Esophagus muscularis mucosa (tissue), 4 donors: ENCODE measurements around the gene GRM4. TPM values are rescaled to one million over a fixed set of nuclear protein-coding genes. Genes with fewer than 3 reads are reported as not detected.

Experiments used
- DNase-seq: peaks from one replicate; pipeline ENCODE4 v3.0.0-alpha.2; 2017; ENCODE audit errors: extremely low spot score
- H3K27ac ChIP-seq, 4 donors: fragments of 200-600 bp; sonication (generic); replicated peaks in 1 of 4; 1 replicate in 3 of 4; 2 replicates in 1 of 4; pipeline ENCODE4 v1.5.1; 2016 to 2019; ENCODE audit warnings: mild to moderate bottlenecking in 1 of 4
- H3K27me3 ChIP-seq, 4 donors: fragments of 200-600 bp; sonication (generic); one replicate each; pipeline versions ENCODE4 v1.5.1 to v1.6.0; 2016 to 2019
- H3K36me3 ChIP-seq, 4 donors: fragments of 200-600 bp; sonication (generic); one replicate each; pipeline ENCODE4 v1.5.1; 2016 to 2019
- H3K4me1 ChIP-seq, 4 donors: fragments of 200-600 bp; sonication (generic); one replicate each; pipeline ENCODE4 v1.5.1; 2016 to 2019
- H3K4me3 ChIP-seq, 4 donors: fragments of 200-600 bp; sonication (generic); 1 replicate in 2 of 4; 2 replicates in 2 of 4; pipeline ENCODE4 v1.5.1; 2016 to 2019; ENCODE audit warnings: mild to moderate bottlenecking in 4 of 4, moderate library complexity in 1 of 4
- H3K9me3 ChIP-seq, 4 donors: fragments of 200-600 bp; sonication (generic); 1 replicate in 3 of 4; 2 replicates in 1 of 4; pipeline ENCODE4 v1.5.1; 2016 to 2019
- EP300 ChIP-seq: sonication (generic); formaldehyde crosslinking; IDR thresholded peaks from one replicate; pipeline ENCODE4 v1.6.1; 2017; ENCODE audit warnings: antibody characterized with exemption
- POLR2A ChIP-seq: fragments of 450-650 bp; IDR thresholded peaks from one replicate; pipeline ENCODE4 v1.6.1; 2017; ENCODE audit warnings: antibody characterized with exemption, moderate library complexity, mild to moderate bottlenecking, low read depth
- POLR2AphosphoS5 ChIP-seq, 2 donors: sonication (generic); formaldehyde crosslinking; IDR thresholded peaks; one replicate each; pipeline ENCODE4 v1.6.1; 2017; ENCODE audit warnings: antibody characterized with exemption in 2 of 2
- WGBS: methylation state at CpG from one replicate; pipeline ENCODE4 v1.1.5; 2018; 5-methylcytosine and 5-hydroxymethylcytosine counted together
- intact Hi-C: fragments of 100-400 bp; cut with DNase I; formaldehyde crosslinking; loops from one replicate; pipeline ENCODE4 v1.15.1; 2023
- total RNA-seq, 4 donors: library from RNA; depleted of rRNA; stranded (reverse); fragments of >200 nt; gene quantifications; one replicate each; pipeline versions ENCODE4 v1.1.0 to v1.2.1, GENCODE V29; 2016
- TF ChIP-seq, protein P1 (sequence below), 3 experiments: fragments of 200-600 bp in 2 of 3; fragments of 450-650 bp in 1 of 3; sonication (generic) in 2 of 3; IDR thresholded peaks; one replicate each; pipeline ENCODE4 v1.5.1; 2017 to 2019; ENCODE audit warnings: antibody characterized with exemption in 3 of 3, mild to moderate bottlenecking in 2 of 3, moderate library complexity in 1 of 3

GRM4 gene
- total RNA-seq, 4 donors from 2014 or later, result not detected

- no peak for TF ChIP-seq EP300
- TF ChIP-seq POLR2A, result no peak
- TF ChIP-seq, protein P1, sequence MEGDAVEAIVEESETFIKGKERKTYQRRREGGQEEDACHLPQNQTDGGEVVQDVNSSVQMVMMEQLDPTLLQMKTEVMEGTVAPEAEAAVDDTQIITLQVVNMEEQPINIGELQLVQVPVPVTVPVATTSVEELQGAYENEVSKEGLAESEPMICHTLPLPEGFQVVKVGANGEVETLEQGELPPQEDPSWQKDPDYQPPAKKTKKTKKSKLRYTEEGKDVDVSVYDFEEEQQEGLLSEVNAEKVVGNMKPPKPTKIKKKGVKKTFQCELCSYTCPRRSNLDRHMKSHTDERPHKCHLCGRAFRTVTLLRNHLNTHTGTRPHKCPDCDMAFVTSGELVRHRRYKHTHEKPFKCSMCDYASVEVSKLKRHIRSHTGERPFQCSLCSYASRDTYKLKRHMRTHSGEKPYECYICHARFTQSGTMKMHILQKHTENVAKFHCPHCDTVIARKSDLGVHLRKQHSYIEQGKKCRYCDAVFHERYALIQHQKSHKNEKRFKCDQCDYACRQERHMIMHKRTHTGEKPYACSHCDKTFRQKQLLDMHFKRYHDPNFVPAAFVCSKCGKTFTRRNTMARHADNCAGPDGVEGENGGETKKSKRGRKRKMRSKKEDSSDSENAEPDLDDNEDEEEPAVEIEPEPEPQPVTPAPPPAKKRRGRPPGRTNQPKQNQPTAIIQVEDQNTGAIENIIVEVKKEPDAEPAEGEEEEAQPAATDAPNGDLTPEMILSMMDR (IDR thresholded peaks at IDR 0.05), result no peak
- no peak for TF ChIP-seq POLR2AphosphoS5 (IDR thresholded peaks at IDR 0.05)
- Histone ChIP-seq H3K4me3 (no peak overlapping the region), H3K27ac (no peak overlapping the region), H3K4me1 (peaks cover 0 to 11% (median 4%) of the 10 kb centered on the region in 4 donors), H3K27me3 (peaks cover 0 to 53% (median 5%) of the 10 kb centered on the region in 4 donors), H3K36me3 (no peaks in the 10 kb centered on the region), H3K9me3 (no peaks in the 10 kb centered on the region)
- intact Hi-C loops, result loop anchor here (10.0 kb wide), 1 partner anchor 85 kb away; the partner anchor contains the start of gene GRM4
- WGBS, result 86% methylated on average over 3 of the region's 3 CpGs
- DNase-seq, result no peak
These were observed 86.0 kb downstream of the GRM4 start for GRCh38 chr6:34059914-34060313.

- no peak for DNase-seq
- intact Hi-C loops, result loop anchor here (10.0 kb wide), 1 partner anchor 86 kb away; the partner anchor contains the start of gene GRM4
- no peaks in the 10 kb centered on the region for H3K36me3 ChIP-seq
- no peaks in the 10 kb centered on the region for H3K9me3 ChIP-seq
- peaks cover 0 to 52% (median 5%) of the 10 kb centered on the region in 4 donors for H3K27me3 ChIP-seq
- H3K4me3 ChIP-seq, result no peak overlapping the region
- no peak overlapping the region for H3K27ac ChIP-seq
- no peak for TF ChIP-seq EP300
- TF ChIP-seq, protein P1 (IDR thresholded peaks at IDR 0.05), result no peak
- TF ChIP-seq POLR2A, result no peak
- TF ChIP-seq POLR2AphosphoS5 (IDR thresholded peaks at IDR 0.05), result no peak
- H3K4me1 ChIP-seq, result peaks cover 0 to 11% (median 4%) of the 10 kb centered on the region in 4 donors
- WGBS, result 87% methylated on average over 17 of the region's 17 CpGs
These were observed 86.7 kb downstream of the GRM4 start for GRCh38 chr6:34059136-34059731.

GRCh38 chr6:34057790-34058189, 88.1 kb downstream of the GRM4 start:
- intact Hi-C loops, result loop anchor here (10.0 kb wide), 1 partner anchor 87 kb away; the partner anchor contains the start of gene GRM4
- no peak overlapping the region for H3K4me3 ChIP-seq

GRCh38 chr6:34057191-34057590, 88.7 kb downstream of the GRM4 start:
- intact Hi-C loops, result loop anchor here (10.0 kb wide), 1 partner anchor 88 kb away; the partner anchor contains the start of gene GRM4
- Histone ChIP-seq H3K4me3 (no peak overlapping the region), H3K27ac (no peak overlapping the region), H3K4me1 (peaks cover 0 to 11% (median 4%) of the 10 kb centered on the region in 4 donors), H3K27me3 (peaks cover 0 to 49% (median 0%) of the 10 kb centered on the region in 4 donors), H3K36me3 (no peaks in the 10 kb centered on the region), H3K9me3 (no peaks in the 10 kb centered on the region)
- 92% methylated on average over 12 of the region's 16 CpGs for WGBS
- TF ChIP-seq POLR2AphosphoS5 (IDR thresholded peaks at IDR 0.05), result no peak
- TF ChIP-seq POLR2A, result no peak
- TF ChIP-seq, protein P1 (IDR thresholded peaks at IDR 0.05), result no peak
- TF ChIP-seq EP300, result no peak
- DNase-seq, result no peak

More at GRCh38 chr6:34057790-34058189, 88.1 kb downstream of the GRM4 start:
- Histone ChIP-seq H3K27ac (no peak overlapping the region), H3K4me1 (peaks cover 0 to 11% (median 4%) of the 10 kb centered on the region in 4 donors), H3K27me3 (peaks cover 0 to 49% (median 0%) of the 10 kb centered on the region in 4 donors), H3K9me3 (no peaks in the 10 kb centered on the region), H3K36me3 (no peaks in the 10 kb centered on the region)
- 96% methylated on average over 6 of the region's 6 CpGs for WGBS
- no peak for TF ChIP-seq EP300
- TF ChIP-seq POLR2AphosphoS5 (IDR thresholded peaks at IDR 0.05), result no peak
- TF ChIP-seq, protein P1 (IDR thresholded peaks at IDR 0.05), result no peak
- TF ChIP-seq POLR2A, result no peak
- no peak for DNase-seq
